GM12878 (cell line): ENCODE data around the gene BDH1. TPM values are rescaled to one million over a fixed set of nuclear protein-coding genes. Genes with fewer than 3 reads are reported as not detected.

ENCODE experiments used
- ATAC-seq: fragments of 200-7000 bp; cut with Tn5 transposase; 3 replicates; pipeline ENCODE4 v1.9.1; 2020; ENCODE audit warnings: mild to moderate bottlenecking, moderate library complexity
- Bru-seq: library from RNA; stranded (reverse); fragments of 400-500 nt; gene quantifications from one replicate; lab custom pipeline; 2021; lab: Mats Ljungman, UMichigan
- BruChase-seq, 2 experiments: library from RNA; stranded (reverse); fragments of 400-500 nt; gene quantifications; one replicate each; lab custom pipeline; 2021; lab: Mats Ljungman, UMichigan
- BruUV-seq: library from RNA; stranded (reverse); fragments of 400-500 nt; replicated peaks from 2 replicates; lab custom pipeline; 2021; lab: Mats Ljungman, UMichigan
- CTCF ChIA-PET: fragments of 300-600 bp; sonication (Branson Sonifier 250); formaldehyde crosslinking; extraction: SDS; loops from one replicate; lab custom pipeline; 2021; ENCODE audit warnings: inconsistent platforms; lab: Yijun Ruan, JAX
- POLR2A ChIA-PET: fragments of 350-600 bp; formaldehyde crosslinking; extraction: SDS; loops from one replicate; lab custom pipeline; 2021; ENCODE audit warnings: inconsistent platforms; lab: Charles Lee
- RAD21 ChIA-PET: fragments of 300-600 bp; sonication (Branson Sonifier 250); formaldehyde crosslinking; loops from one replicate; lab custom pipeline; 2023; ENCODE audit warnings: antibody characterized with exemption; ENCODE audit not compliant: unreplicated experiment; lab: Charles Lee
- SMC1A ChIA-PET: fragments of 300-600 bp; sonication (Branson Sonifier 250); formaldehyde crosslinking; loops from one replicate; lab custom pipeline; 2023; ENCODE audit not compliant: unreplicated experiment, uncharacterized antibody; lab: Charles Lee
- DNase-seq: peaks from one replicate; pipeline ENCODE4 v3.0.0-alpha.2; 2011; ENCODE audit warnings: low read depth, low spot score
- FAIRE-seq: peaks from 3 replicates; lab custom pipeline; 2011; peaks lifted over from hg19 to GRCh38; lab: Jason Lieb, UNC
- H2AFZ ChIP-seq: 2 replicates; pipeline ENCODE4 v1.6.0; 2011; ENCODE audit warnings: low read depth, low read length, control low read depth; ENCODE audit not compliant: control insufficient read depth
- H3K27ac ChIP-seq: 2 replicates; pipeline ENCODE4 v1.5.1; 2011; ENCODE audit warnings: control low read depth; ENCODE audit not compliant: control insufficient read depth, insufficient read depth
- H3K27me3 ChIP-seq, 2 experiments: replicated peaks in 1 of 2; 2 replicates each; pipeline versions ENCODE4 v1.6.0 to v1.6.1; 2011; ENCODE audit warnings: low read length in 1 of 2; ENCODE audit not compliant: control insufficient read depth in 2 of 2, insufficient read depth in 2 of 2
- H3K36me3 ChIP-seq, 2 experiments: 2 replicates each; pipeline ENCODE4 v1.5.1; 2011; ENCODE audit warnings: low read length in 1 of 2; ENCODE audit not compliant: control insufficient read depth in 2 of 2, insufficient read depth in 2 of 2
- H3K4me1 ChIP-seq: 2 replicates; pipeline ENCODE4 v1.6.1; 2011; ENCODE audit warnings: mild to moderate bottlenecking, low read length, moderate library complexity, mixed read lengths; ENCODE audit not compliant: control insufficient read depth, insufficient read depth
- H3K4me2 ChIP-seq: 2 replicates; pipeline ENCODE4 v1.6.0; 2011; ENCODE audit warnings: control low read depth; ENCODE audit not compliant: control insufficient read depth, insufficient read depth
- H3K4me3 ChIP-seq: fragments of 200-600 bp; sonication (generic); 2 replicates; pipeline ENCODE4 v1.5.1; 2016
- H3K79me2 ChIP-seq: 2 replicates; pipeline ENCODE4 v1.6.0; 2011; ENCODE audit warnings: low read length; ENCODE audit not compliant: control insufficient read depth, insufficient read depth
- H3K9ac ChIP-seq: 2 replicates; pipeline ENCODE4 v1.8.0; 2011; ENCODE audit warnings: low read length, control low read depth, mixed read lengths; ENCODE audit not compliant: control insufficient read depth, insufficient read depth
- H3K9me3 ChIP-seq: replicated peaks from 3 replicates; pipeline ENCODE4 v1.5.1; 2011; ENCODE audit warnings: mild to moderate bottlenecking, low read length; ENCODE audit not compliant: control insufficient read depth, insufficient read depth
- H4K20me1 ChIP-seq: 2 replicates; pipeline ENCODE4 v1.6.0; 2011; ENCODE audit not compliant: control insufficient read depth, insufficient read depth
- BHLHE40 ChIP-seq, 2 experiments: fragments of 450-650 bp in 1 of 2; IDR thresholded peaks; 2 replicates each; pipeline ENCODE4 v1.6.1; 2011 to 2017; ENCODE audit warnings: low read depth in 2 of 2, borderline replicate concordance in 1 of 2, improper control_type of control experiment in 1 of 2, low read length in 1 of 2, mild to moderate bottlenecking in 1 of 2
- DPF2 ChIP-seq: fragments of 450-650 bp; IDR thresholded peaks from 2 replicates; pipeline ENCODE4 v1.6.1; 2017; ENCODE audit warnings: mild to moderate bottlenecking
- E4F1 ChIP-seq: fragments of 450-650 bp; IDR thresholded peaks from 2 replicates; pipeline ENCODE4 v1.6.1; 2018; ENCODE audit warnings: borderline replicate concordance, mild to moderate bottlenecking; ENCODE audit not compliant: partially characterized antibody
- EP300 ChIP-seq, 2 experiments: fragments of 150-350 bp in 1 of 2; IDR thresholded peaks; 2 replicates each; pipeline ENCODE4 v1.6.1; 2011 to 2012; ENCODE audit warnings: low read depth in 2 of 2, low read length in 2 of 2, borderline replicate concordance in 1 of 2, improper control_type of control experiment in 1 of 2, inconsistent platforms in 1 of 2; ENCODE audit not compliant: control insufficient read depth in 1 of 2
- FOXK2 ChIP-seq: fragments of 450-650 bp; IDR thresholded peaks from 2 replicates; pipeline ENCODE4 v1.6.1; 2017; ENCODE audit warnings: mild to moderate bottlenecking, moderate library complexity
- IRF5 ChIP-seq: fragments of 450-650 bp; IDR thresholded peaks from 2 replicates; pipeline ENCODE4 v1.6.1; 2017; ENCODE audit warnings: borderline replicate concordance
- MTA2 ChIP-seq: fragments of 450-650 bp; IDR thresholded peaks from 2 replicates; pipeline ENCODE4 v1.6.1; 2016; ENCODE audit warnings: low read depth, mild to moderate bottlenecking, moderate library complexity
- NBN ChIP-seq: fragments of 450-650 bp; IDR thresholded peaks from 2 replicates; pipeline ENCODE4 v1.6.1; 2016
- PAX5 ChIP-seq: IDR thresholded peaks from 2 replicates; pipeline ENCODE4 v1.6.1; 2011; ENCODE audit warnings: low read depth, low read length, borderline replicate concordance
- SMARCA5 ChIP-seq: fragments of 450-650 bp; IDR thresholded peaks from 2 replicates; pipeline ENCODE4 v1.6.1; 2017; ENCODE audit warnings: mild to moderate bottlenecking
- SPI1 ChIP-seq: IDR thresholded peaks from 2 replicates; pipeline ENCODE4 v1.6.1; 2011; ENCODE audit warnings: low read depth, mild to moderate bottlenecking, low read length, moderate library complexity, borderline replicate concordance; ENCODE audit not compliant: insufficient read depth
- TBL1XR1 ChIP-seq: IDR thresholded peaks from 2 replicates; pipeline ENCODE4 v1.6.1; 2012; ENCODE audit warnings: low read depth, low read length, improper control_type of control experiment
- WGBS: methylation state at CpG from one replicate; pipeline ENCODE4 v1.1.6; 2016; ENCODE audit warnings: low lambda C conversion rate; ENCODE audit not compliant: insufficient replicate concordance, insufficient coverage; ENCODE audit errors: missing lambda C conversion rate; 5-methylcytosine and 5-hydroxymethylcytosine counted together
- in situ Hi-C: fragments of 300-500 bp; cut with MboI; formaldehyde crosslinking; loops from 9 replicates; pipeline ENCODE4 v1.14.3; 2018; ENCODE audit warnings: mixed read lengths
- intact Hi-C: fragments of 100-400 bp; cut with micrococcal nuclease; formaldehyde crosslinking; loops from one replicate; pipeline ENCODE4 v1.14.2; 2022; ENCODE audit not compliant: unreplicated experiment
- long read RNA-seq, 2 experiments: library from polyadenylated mRNA; unstranded; transcript quantifications; one replicate each; pipeline ENCODE4 v2.0.0, GENCODE V29; 2019 to 2020
- polyA minus RNA-seq, 3 experiments: library from RNA; depleted of rRNA, polyadenylated mRNA; stranded (reverse); fragments of >200 nt; gene quantifications; 2 replicates each; pipeline ENCODE4 v1.2.3, GENCODE V29; 2011
- polyA plus RNA-seq, 11 experiments: library from polyadenylated mRNA; depleted of rRNA in 4 of 11; unstranded in 6 of 11; stranded (reverse) in 5 of 11; fragments of >200 nt; fragmentation: Nextera tagmentation in 4 of 11; fragmentation: Illumina TruSeq in 1 of 11; extraction: Ambion mirVana in 4 of 11; extraction: Trizol in 1 of 11; gene quantifications; 1 replicate in 1 of 11; 2 replicates in 10 of 11; pipeline versions ENCODE4 v1.2.1 to v1.2.3, GENCODE V29; 2011 to 2016; ENCODE audit warnings: inconsistent platforms in 2 of 11, missing spikeins in 2 of 11, low read depth in 1 of 11
- total RNA-seq, 4 experiments: library from RNA; depleted of rRNA in 3 of 4; stranded (reverse); fragments of >200 nt in 3 of 4; fragmentation: Illumina TruSeq in 1 of 4; extraction: Trizol in 1 of 4; gene quantifications; 2 replicates each; pipeline versions ENCODE4 v1.2.1 to v1.2.3, GENCODE V29; 2013 to 2021

BDH1 gene
- total RNA-seq (2013; cell fraction: nucleolus; rRNA removed) = 63.7 and 73.0 TPM in 2 replicates
- 43.5 and 59.6 TPM in 2 replicates for total RNA-seq (2014; rRNA removed)
- total RNA-seq (2014; rRNA removed; fragmentation: Illumina TruSeq; extraction: Trizol) = 32.3 and 32.8 TPM in 2 replicates
- total RNA-seq (2021) = 56.1 and 60.9 TPM in 2 replicates
- polyA plus RNA-seq (2011; ENCODE audit: low read depth) = 12.0 TPM
- polyA plus RNA-seq (2011; rRNA removed) = 51.4 and 74.1 TPM in 2 replicates
- polyA plus RNA-seq (2011; cell fraction: cytosol; rRNA removed) = 70.2 and 84.8 TPM in 2 replicates
- 105 and 117 TPM in 2 replicates for polyA plus RNA-seq (2011; cell fraction: nucleus; rRNA removed)
- 30.4 and 32.1 TPM in 2 replicates for polyA plus RNA-seq (2012)
- 37.5 and 50.4 TPM in 2 replicates for polyA plus RNA-seq (2014; fragmentation: Illumina TruSeq; extraction: Trizol)
- 10 to 100 TPM; 11.3 to 17.9 TPM for polyA plus RNA-seq (2014; fragmentation: Nextera tagmentation; extraction: Ambion mirVana)
- 82.4 and 93.9 TPM in 2 replicates for polyA plus RNA-seq (2014; rRNA removed)
- polyA plus RNA-seq (2016; fragmentation: Nextera tagmentation; extraction: Ambion mirVana) = 10 to 100 TPM; 77.2 to 84.5 TPM
- 58.0 and 65.7 TPM in 2 replicates for polyA minus RNA-seq (2011; rRNA and poly(A)+ RNA removed)
- polyA minus RNA-seq (2011; cell fraction: cytosol; rRNA and poly(A)+ RNA removed) = 13.0 TPM in 2 replicates
- polyA minus RNA-seq (2011; cell fraction: nucleus; rRNA and poly(A)+ RNA removed) = 23.6 and 54.5 TPM in 2 replicates
- percentile 64 among the genes with signal in this experiment for Bru-seq, nascent RNA
- BruChase-seq, experiment 1, labeled RNA remaining after a 6-hour chase = percentile 70 among the genes with signal in this experiment
- BruChase-seq, experiment 2, labeled RNA remaining after a 2-hour chase = percentile 67 among the genes with signal in this experiment
- long read RNA-seq, experiment 1, transcript BDH1-202 (7 exons, 3,455 nt) = major isoform, 56 of 70 reads
- long read RNA-seq, experiment 1, partial matches to known transcripts = 2 of 70 reads
- long read RNA-seq, experiment 1, other reads (novel, unspliced or antisense) = 4 of 70 reads
- long read RNA-seq, experiment 2, transcript BDH1-202 (7 exons, 3,455 nt) = major isoform, 31 of 51 reads
- long read RNA-seq, experiment 2, partial matches to known transcripts = 5 of 51 reads
- long read RNA-seq, experiment 2, other reads (novel, unspliced or antisense) = 9 of 51 reads

- intact Hi-C loops (no loop called here), in situ Hi-C loops (no loop called here)
- no peaks in the 10 kb centered on the region for H4K20me1 ChIP-seq
- SMC1A ChIA-PET = interaction anchor here (0.5 kb wide), 1 partner anchor 254 kb away, joined by 3 read pairs; no protein-coding TSS in a partner anchor
- no peak for DNase-seq
- RAD21 ChIA-PET = no interaction called here
- H3K27me3 ChIP-seq = no peaks in the 10 kb centered on the region
- peaks cover 22% of the 10 kb centered on the region for H3K79me2 ChIP-seq
- BruUV-seq = TSS peak; percentile 78
- peak within 1 kb of the TSS; percentile 94 for H2AFZ ChIP-seq
- FAIRE-seq = no peak
- CTCF ChIA-PET = no interaction called here
- H3K36me3 ChIP-seq = no peaks in the 10 kb centered on the region; a peak in 1 of 4 replicates
- H3K4me2 ChIP-seq = peak within 1 kb of the TSS; percentile 88
- H3K4me3 ChIP-seq = peak within 1 kb of the TSS; percentile 92
- H3K9me3 ChIP-seq = no peaks in the 10 kb centered on the region
- no peaks in the 10 kb centered on the region; the same call in 1 of the 2 replicates for H3K4me1 ChIP-seq
- H3K9ac ChIP-seq = peak within 1 kb of the TSS; percentile 88
- POLR2A ChIA-PET = interaction anchor here (1.0 kb wide), 1 partner anchor 156 kb away, joined by 3 read pairs; no protein-coding TSS in a partner anchor
- peak within 1 kb of the TSS; percentile 93 for H3K27ac ChIP-seq
- WGBS = 1% methylated on average over 94 of the region's 96 CpGs
- ATAC-seq = peak; percentile 77
- TF ChIP-seq SPI1 (no peak), MTA2 (no peak), EP300 (IDR thresholded peaks at IDR 0.05; ENCODE audit: borderline replicate concordance in 1 of 2, control insufficient read depth in 1 of 2, low read depth in 2 of 2, low read length in 2 of 2) (0 out of 4 replicates have a peak, but pooled peaks of 1 of the 2 experiments have one; percentile 25), SMARCA5 (peak; percentile 89), NBN (no peak), TBL1XR1 (no peak), IRF5 (no peak), DPF2 (peak; percentile 81), FOXK2 (no peak), E4F1 (no peak), BHLHE40 (IDR thresholded peaks at IDR 0.05; ENCODE audit: borderline replicate concordance in 1 of 2, low read depth in 2 of 2, low read length in 1 of 2) (peak in 1 of 2 experiments; percentile 62; a peak in 3 of 4 replicates), PAX5 (no peak)
These were observed at the start of gene BDH1 for GRCh38 chr3:197555281-197556261. Gene BDH1, minus strand, starts transcription at chr3:197555968. Its CDS starts 9,525 bp downstream, at chr3:197546443.
